GM06990 (cell line): ENCODE measurements around the gene DNAJC21.
A peak's percentile ranks its signal among the peaks of the same experiment; 100 is the strongest.

ENCODE experiments used
- DNase-seq: peaks from one replicate; pipeline ENCODE4 v3.0.0-alpha.2; 2011; ENCODE audit not compliant: insufficient read length; ENCODE audit errors: extremely low read depth
- H3K27me3 ChIP-seq: replicated peaks from 2 replicates; pipeline ENCODE4 v1.6.0; 2011; ENCODE audit warnings: low read length; ENCODE audit not compliant: control insufficient read depth, insufficient read depth
- H3K36me3 ChIP-seq: 2 replicates; pipeline ENCODE4 v1.5.1; 2011; ENCODE audit warnings: low read length; ENCODE audit not compliant: control insufficient read depth, insufficient read depth
- H3K4me3 ChIP-seq: replicated peaks from 2 replicates; pipeline ENCODE4 v1.5.1; 2011; ENCODE audit warnings: low read depth, mild to moderate bottlenecking, control low read depth, low read length
- TF ChIP-seq, protein P1 (sequence below): IDR thresholded peaks from 2 replicates; pipeline ENCODE4 v1.5.1; 2011; ENCODE audit warnings: low read length, control low read depth, mild to moderate bottlenecking, inconsistent platforms; ENCODE audit not compliant: insufficient read depth, poor library complexity, severe bottlenecking

DNAJC21 gene

GRCh38 chr5:34998058-34998789 lies 68.9 kb downstream of the DNAJC21 start:
- Histone ChIP-seq H3K27me3 (no peaks in the 10 kb centered on the region), H3K36me3 (no peaks in the 10 kb centered on the region), H3K4me3 (no peak overlapping the region)
- DNase-seq: no peak
- TF ChIP-seq, protein P1, sequence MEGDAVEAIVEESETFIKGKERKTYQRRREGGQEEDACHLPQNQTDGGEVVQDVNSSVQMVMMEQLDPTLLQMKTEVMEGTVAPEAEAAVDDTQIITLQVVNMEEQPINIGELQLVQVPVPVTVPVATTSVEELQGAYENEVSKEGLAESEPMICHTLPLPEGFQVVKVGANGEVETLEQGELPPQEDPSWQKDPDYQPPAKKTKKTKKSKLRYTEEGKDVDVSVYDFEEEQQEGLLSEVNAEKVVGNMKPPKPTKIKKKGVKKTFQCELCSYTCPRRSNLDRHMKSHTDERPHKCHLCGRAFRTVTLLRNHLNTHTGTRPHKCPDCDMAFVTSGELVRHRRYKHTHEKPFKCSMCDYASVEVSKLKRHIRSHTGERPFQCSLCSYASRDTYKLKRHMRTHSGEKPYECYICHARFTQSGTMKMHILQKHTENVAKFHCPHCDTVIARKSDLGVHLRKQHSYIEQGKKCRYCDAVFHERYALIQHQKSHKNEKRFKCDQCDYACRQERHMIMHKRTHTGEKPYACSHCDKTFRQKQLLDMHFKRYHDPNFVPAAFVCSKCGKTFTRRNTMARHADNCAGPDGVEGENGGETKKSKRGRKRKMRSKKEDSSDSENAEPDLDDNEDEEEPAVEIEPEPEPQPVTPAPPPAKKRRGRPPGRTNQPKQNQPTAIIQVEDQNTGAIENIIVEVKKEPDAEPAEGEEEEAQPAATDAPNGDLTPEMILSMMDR: no peak

DNA sequence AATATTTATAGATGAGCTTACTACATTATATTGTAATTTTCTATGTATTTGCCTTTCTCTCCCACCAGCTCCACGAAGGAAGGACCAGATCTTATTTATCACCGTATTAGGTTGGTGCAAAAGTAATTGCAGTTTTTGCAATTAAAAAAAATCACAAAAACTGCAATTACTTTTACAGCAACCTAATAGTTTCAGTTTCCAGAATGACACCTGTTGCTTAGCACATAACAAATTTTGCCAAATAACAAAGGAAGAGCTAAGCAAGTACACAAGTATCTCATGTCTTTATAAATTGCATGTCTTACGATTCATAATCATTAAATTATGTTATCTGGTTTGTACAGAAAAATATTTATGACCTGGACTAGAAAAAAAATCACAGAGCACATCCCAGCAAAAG lies 72.5 kb downstream of the DNAJC21 start:
- DNase-seq: no peak
- H3K36me3 ChIP-seq: no peaks in the 10 kb centered on the region
- TF ChIP-seq, protein P1: no peak

GRCh38 chr5:35002459-35002858 lies 73.1 kb downstream of the DNAJC21 start:
- Histone ChIP-seq H3K4me3 (no peak overlapping the region), H3K36me3 (no peaks in the 10 kb centered on the region), H3K27me3 (no peaks in the 10 kb centered on the region; the same call in 1 of the 2 replicates)
- DNase-seq: no peak
- TF ChIP-seq, protein P1: peak; percentile 17

More for the DNA sequence above, 72.5 kb downstream of the DNAJC21 start:
- H3K27me3 ChIP-seq: no peaks in the 10 kb centered on the region; the same call in 1 of the 2 replicates
- no peak overlapping the region for H3K4me3 ChIP-seq

GRCh38 chr5:35003018-35003957 lies 73.9 kb downstream of the DNAJC21 start:
- Histone ChIP-seq H3K36me3 (no peaks in the 10 kb centered on the region), H3K4me3 (no peak overlapping the region), H3K27me3 (no peaks in the 10 kb centered on the region; the same call in 1 of the 2 replicates)
- TF ChIP-seq, protein P1: peak; percentile 93
- peak; percentile 6 for DNase-seq

GRCh38 chr5:35004200-35004599 lies 74.8 kb downstream of the DNAJC21 start:
- no peak overlapping the region for H3K4me3 ChIP-seq

More at GRCh38 chr5:35004200-35004599, 74.8 kb downstream of the DNAJC21 start:
- no peak for DNase-seq
- Histone ChIP-seq H3K36me3 (no peaks in the 10 kb centered on the region), H3K27me3 (no peaks in the 10 kb centered on the region; the same call in 1 of the 2 replicates)
- TF ChIP-seq, protein P1: no peak
